Activated CD8-positive, alpha-beta memory T cell treated with anti-CD3 and anti-CD28 coated beads, Interleukin-2, amount 50 U/mL, for 48 hours (primary cell): ENCODE results near the gene RAB43.
"Not testable (repeated sequence)": the region's sequence is repeated elsewhere in the genome, so short reads cannot be mapped to it uniquely, and the experiment has no call there.

ENCODE experiments used
- DNase-seq: peaks from one replicate; pipeline ENCODE4 v3.0.0-alpha.2; 2020

RAB43 gene

GRCh38 chr3:129121792-129122411 is at the start of gene RAB43:
Gene RAB43, minus strand, starts transcription at chr3:129121804. Its CDS starts 315 bp downstream, at chr3:129121489.
- peak; percentile 94 for DNase-seq

- DNase-seq, result no peak
Observed at GRCh38 chr3:129166579-129167332, 45.2 kb upstream of the RAB43 start.

GRCh38 chr3:129165594-129165993 is 44.0 kb upstream of the RAB43 start:
- DNase-seq, result not testable (repeated sequence)

- no peak for DNase-seq
Observed at GRCh38 chr3:129164500-129164899, 42.9 kb upstream of the RAB43 start.

GRCh38 chr3:129162729-129163579 is 41.4 kb upstream of the RAB43 start:
- no peak for DNase-seq

- DNase-seq, result peak; percentile 71
Observed at GRCh38 chr3:129161860-129162271, 40.3 kb upstream of the RAB43 start.

GRCh38 chr3:129160891-129161859 is 39.6 kb upstream of the RAB43 start, which contains the start of gene ISY1:
Gene ISY1, minus strand, starts transcription at chr3:129161063. Its CDS starts 88 bp downstream, at chr3:129160975.
- DNase-seq, result peak; percentile 91

- peak; percentile 22 for DNase-seq
Observed at GRCh38 chr3:129144786-129145185, 23.2 kb upstream of the RAB43 start.

GRCh38 chr3:129141011-129141410 is 19.4 kb upstream of the RAB43 start:
- not testable (repeated sequence) for DNase-seq

- no peak for DNase-seq
Observed at GRCh38 chr3:129139911-129140310, 18.3 kb upstream of the RAB43 start.

- not testable (repeated sequence) for DNase-seq
Observed at GRCh38 chr3:129136275-129136674, 14.7 kb upstream of the RAB43 start.

- DNase-seq, result no peak
Observed at GRCh38 chr3:129132097-129132866, 10.7 kb upstream of the RAB43 start.

GRCh38 chr3:129131465-129132088 is 10.0 kb upstream of the RAB43 start:
- no peak for DNase-seq

GRCh38 chr3:129130291-129130813 is 8.7 kb upstream of the RAB43 start:
- no peak for DNase-seq

- no peak for DNase-seq
Observed at GRCh38 chr3:129128357-129129155, 7.0 kb upstream of the RAB43 start.

- DNase-seq, result no peak
Observed at GRCh38 chr3:129126726-129127280, 5.2 kb upstream of the RAB43 start.

GRCh38 chr3:129123314-129124060 is 1.9 kb upstream of the RAB43 start:
- no peak for DNase-seq

GRCh38 chr3:129122412-129123011 is 908 bp upstream of the RAB43 start:
- no peak for DNase-seq
